Smooth muscle cell (in vitro differentiated cells): ENCODE results near the gene FEM1A. TPM values are rescaled to one million over a fixed set of nuclear protein-coding genes. Genes with fewer than 3 reads are reported as not detected.

Source experiments
- DNase-seq: peaks from one replicate; lab custom pipeline; 2025; ENCODE audit not compliant: unreplicated experiment; lab: John Stamatoyannopoulos, UW
- H2AFZ ChIP-seq: fragments of 200-600 bp; sonication (generic); 2 replicates; pipeline ENCODE4 v1.6.0; 2016; ENCODE audit warnings: antibody characterized with exemption, low read depth, mild to moderate bottlenecking
- H3F3A ChIP-seq: fragments of 200-600 bp; sonication (generic); 2 replicates; pipeline ENCODE4 v1.6.0; 2017; ENCODE audit warnings: antibody characterized with exemption, low read depth
- H3K27ac ChIP-seq: fragments of 200-600 bp; sonication (generic); 2 replicates; pipeline ENCODE4 v1.5.1; 2016; ENCODE audit warnings: low read depth, mild to moderate bottlenecking
- H3K27me3 ChIP-seq: fragments of 200-600 bp; sonication (generic); 2 replicates; pipeline ENCODE4 v1.6.1; 2016; ENCODE audit warnings: low read depth, mild to moderate bottlenecking
- H3K36me3 ChIP-seq: fragments of 200-600 bp; sonication (generic); 2 replicates; pipeline ENCODE4 v1.5.1; 2016; ENCODE audit warnings: low read depth
- H3K4me1 ChIP-seq: fragments of 200-600 bp; sonication (generic); 2 replicates; pipeline ENCODE4 v1.5.1; 2016; ENCODE audit warnings: low read depth
- H3K4me2 ChIP-seq: fragments of 200-600 bp; sonication (generic); 2 replicates; pipeline ENCODE4 v1.6.0; 2016; ENCODE audit warnings: mild to moderate bottlenecking
- H3K4me3 ChIP-seq: fragments of 200-600 bp; sonication (generic); 2 replicates; pipeline ENCODE4 v1.5.1; 2016; ENCODE audit warnings: mild to moderate bottlenecking
- H3K79me2 ChIP-seq: fragments of 200-600 bp; sonication (generic); 2 replicates; pipeline ENCODE4 v1.6.0; 2016; ENCODE audit warnings: low read depth, mild to moderate bottlenecking
- H3K9ac ChIP-seq: fragments of 200-600 bp; sonication (generic); 2 replicates; pipeline ENCODE4 v1.6.0; 2016; ENCODE audit warnings: low read depth
- H3K9me3 ChIP-seq: fragments of 200-600 bp; sonication (generic); replicated peaks from 2 replicates; pipeline ENCODE4 v1.5.1; 2016; ENCODE audit warnings: low read depth
- H4K20me1 ChIP-seq: fragments of 200-600 bp; sonication (generic); 2 replicates; pipeline ENCODE4 v1.6.0; 2016; ENCODE audit warnings: low read depth
- WGBS: methylation state at CpG from one replicate; pipeline ENCODE4 v1.1.7; 2016; ENCODE audit warnings: low lambda C conversion rate; 5-methylcytosine and 5-hydroxymethylcytosine counted together
- polyA plus RNA-seq: library from polyadenylated mRNA; unstranded; fragments of >200 nt; fragmentation: Nextera tagmentation; extraction: Ambion mirVana; gene quantifications from 2 replicates; pipeline ENCODE4 v1.2.1, GENCODE V29; 2016
- total RNA-seq: library from RNA; depleted of rRNA; stranded (reverse); fragments of >200 nt; gene quantifications from 2 replicates; pipeline ENCODE4 v1.2.3, GENCODE V29; 2014
- TF ChIP-seq, protein P1 (sequence below): fragments of 200-600 bp; sonication (generic); IDR thresholded peaks from 2 replicates; pipeline ENCODE4 v1.5.1; 2017; ENCODE audit warnings: borderline replicate concordance, mild to moderate bottlenecking, antibody characterized with exemption; ENCODE audit not compliant: insufficient read depth, poor library complexity, severe bottlenecking

Gene FEM1A
- total and polyA plus RNA-seq, 2 experiments from 2014 or later: 1.6 to 7.1 TPM

DNA sequence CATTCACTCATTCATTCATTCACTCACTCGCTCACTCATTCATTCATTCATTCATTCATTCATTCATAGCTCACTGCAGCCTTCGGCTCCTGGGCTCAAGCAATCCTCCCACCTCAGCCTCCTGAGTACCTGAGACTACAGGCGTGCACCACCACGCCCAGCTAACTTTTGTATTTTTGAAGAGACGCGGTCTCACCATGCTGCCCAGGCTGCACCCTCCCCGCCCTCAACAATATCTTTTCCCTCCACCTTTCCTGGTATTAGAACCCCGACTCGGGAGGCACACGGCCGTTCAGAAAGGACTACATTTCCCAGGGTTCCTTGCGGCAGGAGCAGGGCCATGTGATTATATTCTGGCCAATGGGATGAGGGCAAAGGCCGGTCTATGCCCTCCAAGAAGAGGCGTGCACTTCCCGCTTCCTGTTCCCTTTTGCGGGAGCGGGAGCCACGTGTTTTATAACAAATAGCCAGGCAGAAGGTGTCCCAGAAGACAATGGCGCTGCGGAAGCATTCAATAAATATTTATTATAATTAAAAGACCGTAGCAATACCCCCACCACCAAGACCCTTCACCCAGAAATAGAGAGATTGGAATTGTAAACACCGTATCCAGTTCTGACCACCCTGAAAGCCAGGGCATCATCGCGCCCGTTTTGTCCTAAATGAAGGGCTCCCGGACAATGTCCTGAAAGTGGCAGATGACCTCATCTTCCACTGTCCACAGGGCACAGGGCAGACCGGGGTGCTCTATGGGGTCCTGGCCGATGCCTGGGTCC is 24.1 kb downstream of the FEM1A start:
- TF ChIP-seq, protein P1, sequence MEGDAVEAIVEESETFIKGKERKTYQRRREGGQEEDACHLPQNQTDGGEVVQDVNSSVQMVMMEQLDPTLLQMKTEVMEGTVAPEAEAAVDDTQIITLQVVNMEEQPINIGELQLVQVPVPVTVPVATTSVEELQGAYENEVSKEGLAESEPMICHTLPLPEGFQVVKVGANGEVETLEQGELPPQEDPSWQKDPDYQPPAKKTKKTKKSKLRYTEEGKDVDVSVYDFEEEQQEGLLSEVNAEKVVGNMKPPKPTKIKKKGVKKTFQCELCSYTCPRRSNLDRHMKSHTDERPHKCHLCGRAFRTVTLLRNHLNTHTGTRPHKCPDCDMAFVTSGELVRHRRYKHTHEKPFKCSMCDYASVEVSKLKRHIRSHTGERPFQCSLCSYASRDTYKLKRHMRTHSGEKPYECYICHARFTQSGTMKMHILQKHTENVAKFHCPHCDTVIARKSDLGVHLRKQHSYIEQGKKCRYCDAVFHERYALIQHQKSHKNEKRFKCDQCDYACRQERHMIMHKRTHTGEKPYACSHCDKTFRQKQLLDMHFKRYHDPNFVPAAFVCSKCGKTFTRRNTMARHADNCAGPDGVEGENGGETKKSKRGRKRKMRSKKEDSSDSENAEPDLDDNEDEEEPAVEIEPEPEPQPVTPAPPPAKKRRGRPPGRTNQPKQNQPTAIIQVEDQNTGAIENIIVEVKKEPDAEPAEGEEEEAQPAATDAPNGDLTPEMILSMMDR: no peak
- Histone ChIP-seq H3K36me3 (no peaks in the 10 kb centered on the region), H3F3A (peaks cover 18% of the 10 kb centered on the region), H3K9ac (no peak overlapping the region), H3K4me3 (peak overlapping the region; percentile 31), H3K9me3 (no peaks in the 10 kb centered on the region), H3K27ac (no peak overlapping the region), H3K79me2 (no peaks in the 10 kb centered on the region), H2AFZ (no peak overlapping the region), H4K20me1 (no peaks in the 10 kb centered on the region), H3K4me1 (no peaks in the 10 kb centered on the region), H3K27me3 (no peaks in the 10 kb centered on the region), H3K4me2 (peak overlapping the region; percentile 71)
- WGBS: 41% methylated on average over 28 of the region's 28 CpGs
- peak; percentile 22 for DNase-seq

DNA sequence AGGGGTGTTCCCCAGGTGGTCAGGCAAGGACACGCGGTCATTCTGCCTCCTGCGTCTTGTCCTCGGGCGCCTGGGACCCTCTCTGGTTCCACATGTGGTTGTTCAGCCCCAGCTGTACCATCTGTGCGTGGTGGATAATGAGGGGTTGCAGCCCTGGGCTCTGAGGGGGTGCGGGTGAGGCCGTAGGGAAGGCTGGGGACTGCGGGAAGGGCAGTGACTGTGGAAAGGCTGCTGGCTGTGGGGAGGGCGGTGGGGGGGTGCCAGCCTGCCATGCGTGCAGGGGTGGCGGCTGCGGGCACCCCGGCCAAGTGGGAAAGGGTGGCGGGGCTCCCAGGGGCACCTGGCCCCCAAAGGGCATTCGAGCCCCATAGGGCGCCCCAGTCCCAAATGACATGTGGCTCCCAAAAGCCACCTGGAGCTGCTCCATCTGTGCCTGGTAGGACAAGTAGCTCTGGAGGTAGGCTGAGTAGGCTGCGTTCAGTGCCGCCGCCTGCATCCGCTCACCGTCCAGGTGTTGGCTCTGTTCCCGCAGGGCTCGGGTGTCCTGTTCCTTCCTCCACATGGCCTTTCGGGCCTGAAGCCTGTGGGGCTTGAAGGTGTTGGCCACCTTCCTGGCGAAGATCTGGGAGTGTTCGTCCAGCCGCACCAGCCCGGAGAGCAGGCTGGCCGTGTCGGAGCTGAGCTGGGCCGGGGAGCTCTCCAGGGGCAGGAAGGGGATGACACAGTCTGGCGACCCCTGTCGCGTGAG is 24.8 kb downstream of the FEM1A start:
- Histone ChIP-seq H3K36me3 (no peaks in the 10 kb centered on the region), H3K9me3 (no peaks in the 10 kb centered on the region), H3K79me2 (no peaks in the 10 kb centered on the region), H3K4me1 (no peaks in the 10 kb centered on the region), H3K27me3 (no peaks in the 10 kb centered on the region), H3K4me2 (no peak overlapping the region), H3K4me3 (peak overlapping the region; percentile 31), H3K27ac (no peak overlapping the region), H3F3A (peaks cover 18% of the 10 kb centered on the region), H2AFZ (no peak overlapping the region), H3K9ac (no peak overlapping the region), H4K20me1 (no peaks in the 10 kb centered on the region)
- no peak for DNase-seq
- WGBS: 97% methylated on average over 29 of the region's 35 CpGs
- TF ChIP-seq, protein P1: no peak

DNA sequence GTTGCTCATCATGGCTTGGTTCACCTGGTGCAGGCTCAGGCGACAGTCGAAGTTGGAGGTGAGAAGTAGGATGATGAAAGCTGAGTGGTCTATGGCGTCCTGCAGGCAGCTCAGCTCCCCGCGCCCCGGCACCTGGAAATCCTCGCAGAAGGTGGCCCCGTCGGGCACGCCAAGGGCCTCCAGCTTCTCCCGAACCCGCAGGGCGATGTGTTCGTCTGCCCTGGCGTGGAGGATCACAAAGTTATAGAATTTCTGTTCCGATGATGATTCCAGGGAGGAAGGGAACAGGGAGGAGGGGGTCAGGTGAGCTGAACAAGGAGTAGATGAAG is 25.4 kb downstream of the FEM1A start:
- Histone ChIP-seq H2AFZ (no peak overlapping the region), H3K27me3 (no peaks in the 10 kb centered on the region), H3K36me3 (no peaks in the 10 kb centered on the region), H3F3A (peaks cover 18% of the 10 kb centered on the region), H3K9me3 (no peaks in the 10 kb centered on the region), H3K27ac (no peak overlapping the region), H3K9ac (no peak overlapping the region), H3K4me3 (no peak overlapping the region), H3K4me1 (no peaks in the 10 kb centered on the region), H3K79me2 (no peaks in the 10 kb centered on the region), H3K4me2 (no peak overlapping the region), H4K20me1 (no peaks in the 10 kb centered on the region)
- DNase-seq: no peak
- TF ChIP-seq, protein P1: no peak
- 98% methylated on average over 16 of the region's 16 CpGs for WGBS
